ENCODE data around the gene NCCRP1.

DNA sequence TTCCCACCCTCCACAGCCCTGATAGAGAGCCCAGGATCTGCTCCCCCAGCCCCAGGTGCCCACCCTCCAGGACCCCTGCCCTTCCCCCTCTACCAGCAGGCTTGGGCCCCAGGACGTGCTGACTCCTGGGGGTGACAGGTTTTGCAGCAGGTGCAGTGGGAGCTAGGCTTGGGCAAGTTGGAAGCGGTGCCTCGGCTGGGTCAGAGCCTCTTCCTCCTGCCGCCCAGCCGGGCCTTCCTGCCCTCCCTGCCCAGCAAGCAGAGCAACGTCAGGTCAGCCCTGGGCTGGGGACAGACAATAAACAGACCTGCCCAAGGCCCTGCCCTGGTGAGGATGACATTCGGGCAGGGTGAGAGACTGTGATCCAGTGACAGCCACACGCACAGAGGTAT is 9.2 kb upstream of the NCCRP1 start:
- TF ChIP-seq POLR2AphosphoS5 (IDR thresholded peaks at IDR 0.05) (no peak), POLR2A (IDR thresholded peaks at IDR 0.05) (no peak), EP300 (IDR thresholded peaks at IDR 0.05) (no peak)
- TF ChIP-seq, protein P1, sequence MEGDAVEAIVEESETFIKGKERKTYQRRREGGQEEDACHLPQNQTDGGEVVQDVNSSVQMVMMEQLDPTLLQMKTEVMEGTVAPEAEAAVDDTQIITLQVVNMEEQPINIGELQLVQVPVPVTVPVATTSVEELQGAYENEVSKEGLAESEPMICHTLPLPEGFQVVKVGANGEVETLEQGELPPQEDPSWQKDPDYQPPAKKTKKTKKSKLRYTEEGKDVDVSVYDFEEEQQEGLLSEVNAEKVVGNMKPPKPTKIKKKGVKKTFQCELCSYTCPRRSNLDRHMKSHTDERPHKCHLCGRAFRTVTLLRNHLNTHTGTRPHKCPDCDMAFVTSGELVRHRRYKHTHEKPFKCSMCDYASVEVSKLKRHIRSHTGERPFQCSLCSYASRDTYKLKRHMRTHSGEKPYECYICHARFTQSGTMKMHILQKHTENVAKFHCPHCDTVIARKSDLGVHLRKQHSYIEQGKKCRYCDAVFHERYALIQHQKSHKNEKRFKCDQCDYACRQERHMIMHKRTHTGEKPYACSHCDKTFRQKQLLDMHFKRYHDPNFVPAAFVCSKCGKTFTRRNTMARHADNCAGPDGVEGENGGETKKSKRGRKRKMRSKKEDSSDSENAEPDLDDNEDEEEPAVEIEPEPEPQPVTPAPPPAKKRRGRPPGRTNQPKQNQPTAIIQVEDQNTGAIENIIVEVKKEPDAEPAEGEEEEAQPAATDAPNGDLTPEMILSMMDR (IDR thresholded peaks at IDR 0.05), result no peak

Measured in gastroesophageal sphincter (tissue), 3 donors.